Fibroblast of pulmonary artery (primary cell): ENCODE measurements around the gene TRIML2.

Experiments
- DNase-seq: peaks from one replicate; pipeline ENCODE4 v3.0.0-alpha.2; 2010; ENCODE audit warnings: low read depth
- H3K4me3 ChIP-seq: replicated peaks from 2 replicates; pipeline ENCODE4 v1.5.1; 2011; ENCODE audit warnings: low read depth, mild to moderate bottlenecking, control low read depth, low read length, moderate library complexity
- CTCF ChIP-seq: IDR thresholded peaks from 2 replicates; pipeline ENCODE4 v1.5.1; 2011; ENCODE audit warnings: mild to moderate bottlenecking, control low read depth, low read length, inconsistent platforms; ENCODE audit errors: missing control alignments

TRIML2 gene

DNA sequence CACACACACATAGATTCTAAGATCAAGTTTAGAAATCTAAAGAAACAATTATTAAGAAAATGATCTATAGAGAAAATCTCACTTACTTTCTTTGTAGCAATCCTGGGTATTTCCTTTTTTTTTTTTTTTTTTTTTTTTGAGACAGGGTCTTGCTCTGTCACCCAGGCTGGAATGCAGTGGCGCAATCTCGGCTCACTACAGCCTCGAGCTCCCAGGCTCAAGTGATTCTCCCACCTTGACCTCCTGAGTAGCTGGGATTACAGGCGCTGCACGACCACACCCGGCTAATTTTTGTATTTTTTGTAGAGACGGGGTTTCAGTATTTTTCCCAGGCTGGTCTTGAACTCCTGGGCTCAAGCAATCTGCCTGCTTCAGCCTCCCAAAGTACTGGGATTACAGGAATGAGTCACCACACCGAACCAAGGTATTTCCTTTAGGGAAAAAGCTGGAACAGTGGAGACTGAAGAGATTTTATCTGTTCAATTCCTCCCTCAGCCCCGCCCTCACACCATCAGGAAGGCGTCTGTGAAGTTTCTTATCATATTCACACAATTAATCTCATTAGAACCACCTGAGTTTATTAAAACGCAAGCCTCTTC lies at the start of gene TRIML2:
TSS of gene TRIML2 (minus strand) at position 447 of the 599 bp plus-strand sequence. CDS start 4,235 bp downstream, outside the sequence.
- no peak for DNase-seq
- H3K4me3 ChIP-seq, result no peak within 1 kb of the TSS
- TF ChIP-seq CTCF, result no peak

- H3K4me3 ChIP-seq, result no peak overlapping the region
- no peak for TF ChIP-seq CTCF
- no peak for DNase-seq
Measured at GRCh38 chr4:188158336-188158735, 48.9 kb upstream of the TRIML2 start.

DNA sequence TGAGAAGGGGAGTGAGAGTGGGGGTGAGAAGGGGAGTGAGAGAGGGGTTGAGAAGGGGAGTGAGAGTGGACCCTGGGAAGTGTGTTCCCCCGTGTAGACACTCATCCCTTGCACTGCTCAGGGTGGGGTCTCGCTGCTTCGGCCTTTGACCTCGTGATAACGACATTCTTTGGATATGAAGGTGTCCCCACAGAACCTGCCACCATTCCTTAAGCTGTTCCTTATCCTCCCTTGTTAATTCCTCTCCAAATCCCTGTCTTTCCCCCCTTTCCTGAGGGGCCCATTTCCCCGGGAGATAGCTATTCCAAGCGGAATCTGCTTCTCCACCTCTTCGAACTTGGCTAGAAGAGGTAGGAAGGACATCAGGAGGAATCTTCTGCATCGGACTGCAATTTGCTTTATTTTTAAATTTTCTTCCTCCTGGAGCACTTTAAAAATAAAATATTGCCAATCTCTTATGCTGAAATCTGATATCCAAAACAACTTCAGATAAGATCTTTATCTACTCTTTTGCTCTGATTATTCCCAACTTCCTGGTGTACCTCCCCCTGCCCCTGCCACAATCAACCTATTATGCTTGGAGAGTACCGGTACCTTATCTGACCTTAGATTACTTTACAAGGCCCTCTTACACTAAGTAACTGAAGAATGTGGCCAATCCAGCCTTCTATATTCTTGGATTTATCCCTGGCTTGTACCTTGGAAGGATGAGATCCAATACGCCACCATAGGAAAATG lies 45.4 kb upstream of the TRIML2 start:
- no peak overlapping the region for H3K4me3 ChIP-seq
- DNase-seq, result no peak
- no peak for TF ChIP-seq CTCF

GRCh38 chr4:188147776-188148175 lies 38.4 kb upstream of the TRIML2 start:
- no peak for TF ChIP-seq CTCF
- DNase-seq, result no peak
- H3K4me3 ChIP-seq, result no peak overlapping the region

GRCh38 chr4:188147176-188147575 lies 37.8 kb upstream of the TRIML2 start:
- no peak for DNase-seq
- no peak overlapping the region for H3K4me3 ChIP-seq
- no peak for TF ChIP-seq CTCF

GRCh38 chr4:188146618-188147017 lies 37.2 kb upstream of the TRIML2 start:
- DNase-seq, result no peak
- TF ChIP-seq CTCF, result no peak
- no peak overlapping the region for H3K4me3 ChIP-seq
